K562 (cell line): Measurements from ENCODE around the gene MLANA. TPM values are rescaled to one million over a fixed set of nuclear protein-coding genes. Genes with fewer than 3 reads are reported as not detected.

Source experiments
- FOXJ3 ChIP-seq: sonication (generic); formaldehyde crosslinking; IDR thresholded peaks from 2 replicates; pipeline ENCODE4 v1.4.0; 2020; ENCODE audit warnings: mild to moderate bottlenecking, missing genetic modification reagents
- FOXP1 ChIP-seq: sonication (generic); formaldehyde crosslinking; IDR thresholded peaks from 2 replicates; pipeline ENCODE4 v1.8.0; 2022; ENCODE audit warnings: mild to moderate bottlenecking, missing genetic modification reagents
- GTF2F1 ChIP-seq: IDR thresholded peaks from 2 replicates; pipeline ENCODE4 v1.6.1; 2011; ENCODE audit warnings: low read depth, low read length, improper control_type of control experiment
- GTF3C2 ChIP-seq: IDR thresholded peaks from 3 replicates; pipeline ENCODE4 v1.6.1; 2011; ENCODE audit warnings: borderline replicate concordance, mild to moderate bottlenecking, moderate library complexity; ENCODE audit not compliant: insufficient read length; ENCODE audit errors: extremely low read depth
- HNRNPUL1 ChIP-seq: fragments of 200-400 bp; formaldehyde crosslinking; IDR thresholded peaks from 2 replicates; pipeline ENCODE4 v1.6.1; 2017; ENCODE audit warnings: low read length
- KLF16 ChIP-seq: IDR thresholded peaks from 2 replicates; pipeline ENCODE4 v1.6.1; 2016; ENCODE audit warnings: antibody characterized with exemption
- NRF1 ChIP-seq, 2 experiments: fragments of 450-650 bp; IDR thresholded peaks in 1 of 2; conservative IDR thresholded peaks in 1 of 2; 2 replicates each; pipeline ENCODE4 v1.6.1; 2014; ENCODE audit warnings: mild to moderate bottlenecking in 2 of 2
- PTBP1 ChIP-seq: fragments of 200-400 bp; formaldehyde crosslinking; IDR thresholded peaks from 2 replicates; pipeline ENCODE4 v1.6.1; 2017; ENCODE audit warnings: low read depth, low read length
- RAD51 ChIP-seq: fragments of 450-650 bp; IDR thresholded peaks from 2 replicates; pipeline ENCODE4 v1.7.1; 2016; ENCODE audit warnings: low read depth, mild to moderate bottlenecking, borderline replicate concordance
- RBFOX2 ChIP-seq: fragments of 200-400 bp; formaldehyde crosslinking; IDR thresholded peaks from 2 replicates; pipeline ENCODE4 v1.6.1; 2017; ENCODE audit warnings: low read depth, mild to moderate bottlenecking, low read length, moderate library complexity
- SLC30A9 ChIP-seq: fragments of 250-450 bp; sonication (Bioruptor Pico); IDR thresholded peaks from 2 replicates; pipeline ENCODE4 v1.8.0; 2022; ENCODE audit warnings: mild to moderate bottlenecking, moderate library complexity
- SRSF7 ChIP-seq: fragments of 200-400 bp; formaldehyde crosslinking; optimal IDR thresholded peaks from 2 replicates; pipeline ENCODE3; 2017; ENCODE audit warnings: mild to moderate bottlenecking, low read depth, low read length
- UBTF ChIP-seq, 2 experiments: IDR thresholded peaks; 2 replicates each; pipeline ENCODE4 v1.6.1; 2012; ENCODE audit warnings: improper control_type of control experiment in 2 of 2, low read depth in 2 of 2, low read length in 2 of 2, borderline replicate concordance in 1 of 2
- ZBTB34 ChIP-seq: fragments of 250-450 bp; sonication (Bioruptor Pico); IDR thresholded peaks from 2 replicates; pipeline ENCODE4 v1.8.0; 2021; ENCODE audit warnings: mild to moderate bottlenecking, moderate library complexity
- ZNF436 ChIP-seq: fragments of 250-450, 450-650 bp; sonication (Bioruptor Pico); formaldehyde crosslinking; IDR thresholded peaks from 2 replicates; pipeline ENCODE4 v1.7.0; 2020; ENCODE audit warnings: mild to moderate bottlenecking
- ZSCAN29 ChIP-seq: fragments of 450-650 bp; IDR thresholded peaks from 2 replicates; pipeline ENCODE4 v1.6.1; 2017
- polyA plus RNA-seq, 8 experiments: library from polyadenylated mRNA; depleted of rRNA in 4 of 8; stranded (reverse) in 5 of 8; unstranded in 3 of 8; fragments of >200 nt; fragmentation: Nextera tagmentation in 2 of 8; fragmentation: Illumina TruSeq in 1 of 8; extraction: Ambion mirVana in 2 of 8; extraction: Trizol in 1 of 8; gene quantifications; 2 replicates each; pipeline versions ENCODE4 v1.2.1 to v1.2.3, GENCODE V29; 2011 to 2014; ENCODE audit warnings: inconsistent platforms in 1 of 8, missing spikeins in 1 of 8
- total RNA-seq, 7 experiments: library from RNA; depleted of rRNA in 6 of 7; stranded (reverse); fragments of >200 nt in 6 of 7; fragmentation: Illumina TruSeq in 2 of 7; extraction: Trizol in 2 of 7; gene quantifications; 2 replicates each; pipeline versions ENCODE4 v1.2.1 to v1.2.3, GENCODE V29; 2011 to 2021; ENCODE audit warnings: low replicate concordance in 1 of 7
- TF ChIP-seq, protein P1 (sequence below): fragments of 200-800 bp; sonication (Bioruptor generic); IDR thresholded peaks from 2 replicates; pipeline ENCODE4 v1.6.1; 2017; ENCODE audit warnings: missing genetic modification characterization, missing compliant biosample characterization

Gene MLANA
- total and polyA plus RNA-seq, 9 of the 15 experiments (the other 6 are each of a cell fraction or from before 2014, with no cell fraction given): not detected

DNA sequence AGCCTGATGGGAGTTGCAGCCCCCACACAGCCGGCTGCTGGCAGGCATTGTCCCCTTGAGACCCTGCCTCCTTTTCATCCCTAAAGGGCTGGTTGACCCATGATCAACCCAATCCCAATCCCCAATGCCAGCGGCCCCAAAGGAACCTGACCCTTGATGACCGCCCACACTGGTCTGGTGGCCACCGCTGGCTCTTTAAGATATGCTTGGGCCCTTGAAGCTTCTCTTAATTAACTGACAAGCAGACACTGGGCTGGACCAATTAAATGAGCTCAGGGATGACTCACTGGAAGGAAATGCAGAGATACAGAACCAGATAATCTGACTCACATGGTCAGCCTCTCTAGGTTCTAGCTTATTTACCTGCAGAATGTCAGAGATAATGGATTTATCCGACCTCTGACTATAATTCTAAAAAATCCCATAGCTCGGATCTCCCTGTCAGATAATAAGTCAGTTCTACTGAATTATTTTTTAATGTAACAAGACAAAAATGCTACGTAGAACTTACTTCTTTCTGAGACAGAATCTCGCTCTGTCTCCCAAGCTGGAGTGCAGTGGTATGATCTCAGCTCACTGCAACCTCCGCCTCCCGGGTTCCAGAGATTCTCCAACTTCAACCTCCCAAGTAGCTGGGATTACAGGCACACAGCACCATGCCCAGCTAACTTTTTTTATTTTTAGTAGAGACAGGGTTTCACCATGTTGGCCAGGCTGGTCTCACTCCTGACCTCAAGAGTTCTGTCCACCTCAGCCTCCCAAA lies 11.1 kb upstream of the MLANA start (continued):
- TF ChIP-seq UBTF (IDR thresholded peaks at IDR 0.05; ENCODE audit: borderline replicate concordance in 1 of 2, low read depth in 2 of 2, low read length in 2 of 2): no peak
- TF ChIP-seq, protein P1, sequence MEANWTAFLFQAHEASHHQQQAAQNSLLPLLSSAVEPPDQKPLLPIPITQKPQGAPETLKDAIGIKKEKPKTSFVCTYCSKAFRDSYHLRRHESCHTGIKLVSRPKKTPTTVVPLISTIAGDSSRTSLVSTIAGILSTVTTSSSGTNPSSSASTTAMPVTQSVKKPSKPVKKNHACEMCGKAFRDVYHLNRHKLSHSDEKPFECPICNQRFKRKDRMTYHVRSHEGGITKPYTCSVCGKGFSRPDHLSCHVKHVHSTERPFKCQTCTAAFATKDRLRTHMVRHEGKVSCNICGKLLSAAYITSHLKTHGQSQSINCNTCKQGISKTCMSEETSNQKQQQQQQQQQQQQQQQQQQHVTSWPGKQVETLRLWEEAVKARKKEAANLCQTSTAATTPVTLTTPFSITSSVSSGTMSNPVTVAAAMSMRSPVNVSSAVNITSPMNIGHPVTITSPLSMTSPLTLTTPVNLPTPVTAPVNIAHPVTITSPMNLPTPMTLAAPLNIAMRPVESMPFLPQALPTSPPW (CRISPR knock-in tag): no peak
- TF ChIP-seq ZNF436 (CRISPR knock-in tag): no peak
- peak; percentile 54 for TF ChIP-seq RBFOX2
- no peak for TF ChIP-seq ZSCAN29
- peak; percentile 32; the same call in 1 of the 2 replicates for TF ChIP-seq RAD51
- TF ChIP-seq KLF16: peak; percentile 59; the same call in 1 of the 2 replicates
- TF ChIP-seq GTF3C2: no peak
- TF ChIP-seq SRSF7: no peak
- TF ChIP-seq PTBP1: no peak
- no peak for TF ChIP-seq SLC30A9 (CRISPR knock-in tag)
- no peak for TF ChIP-seq ZBTB34 (CRISPR knock-in tag)
- no peak for TF ChIP-seq FOXJ3 (CRISPR knock-in tag)
- TF ChIP-seq NRF1 (conservative IDR thresholded peaks at IDR 0.05 in 1 of 2, IDR thresholded peaks at IDR 0.05 in 1 of 2): no peak
- no peak for TF ChIP-seq GTF2F1
- TF ChIP-seq FOXP1 (CRISPR knock-in tag): no peak
- no peak for TF ChIP-seq HNRNPUL1
